GM18909 (cell line): ENCODE results near the gene NUDT6.
"Not testable (repeated sequence)": the region's sequence is repeated elsewhere in the genome, so short reads cannot be mapped to it uniquely, and the experiment has no call there.

ENCODE experiments used
- ATAC-seq: cut with Tn5 transposase; IDR thresholded peaks from one replicate; pipeline ENCODE4 v1.9.1; 2021; ENCODE audit warnings: mild to moderate bottlenecking; ENCODE audit not compliant: unreplicated experiment, poor library complexity

The NUDT6 gene

GRCh38 chr4:122882857-122883735, 39.3 kb downstream of the NUDT6 start:
- no peak for ATAC-seq

GRCh38 chr4:122879001-122879400, 43.4 kb downstream of the NUDT6 start:
- no peak for ATAC-seq

GRCh38 chr4:122876456-122876855, 45.9 kb downstream of the NUDT6 start:
- ATAC-seq: no peak

- ATAC-seq: no peak
Measured at GRCh38 chr4:122875949-122876348, 46.4 kb downstream of the NUDT6 start.

GRCh38 chr4:122873821-122874593, 48.4 kb downstream of the NUDT6 start:
- peak; percentile 56 for ATAC-seq

- ATAC-seq: no peak
Measured at GRCh38 chr4:122873146-122873545, 49.3 kb downstream of the NUDT6 start.

GRCh38 chr4:122868235-122868634, 54.2 kb downstream of the NUDT6 start:
- not testable (repeated sequence) for ATAC-seq

- ATAC-seq: no peak
Measured at GRCh38 chr4:122865425-122865824, 57.0 kb downstream of the NUDT6 start.

- no peak for ATAC-seq
Measured at GRCh38 chr4:122863639-122864038, 58.8 kb downstream of the NUDT6 start.

GRCh38 chr4:122861172-122861943, 61.0 kb downstream of the NUDT6 start:
- ATAC-seq: no peak

GRCh38 chr4:122858705-122859104, 63.7 kb downstream of the NUDT6 start:
- ATAC-seq: no peak

- no peak for ATAC-seq
Measured at GRCh38 chr4:122857160-122857559, 65.2 kb downstream of the NUDT6 start.

GRCh38 chr4:122855353-122855890, 67.0 kb downstream of the NUDT6 start:
- ATAC-seq: no peak

- ATAC-seq: no peak
Measured at GRCh38 chr4:122854447-122855352, 67.7 kb downstream of the NUDT6 start.

GRCh38 chr4:122851568-122851967, 70.8 kb downstream of the NUDT6 start:
- ATAC-seq: no peak

- ATAC-seq: not testable (repeated sequence)
Measured at GRCh38 chr4:122849789-122850188, 72.6 kb downstream of the NUDT6 start.

GRCh38 chr4:122847931-122848330, 74.5 kb downstream of the NUDT6 start:
- no peak for ATAC-seq

- ATAC-seq: peak; percentile 69
Measured at GRCh38 chr4:122845760-122846159, 76.6 kb downstream of the NUDT6 start.

GRCh38 chr4:122845066-122845465, 77.3 kb downstream of the NUDT6 start:
- no peak for ATAC-seq
